ENCODE data around the gene ATG12. TPM values are rescaled to one million over a fixed set of nuclear protein-coding genes. Genes with fewer than 3 reads are reported as not detected.
A peak's percentile ranks its signal among the peaks of the same experiment; 100 is the strongest.

ATG12 gene
- total and polyA plus RNA-seq, 2 of the 13 experiments (the other 11 are each of a cell fraction or from before 2014, with no cell fraction given), result 46.4 to 58.1 TPM

DNA sequence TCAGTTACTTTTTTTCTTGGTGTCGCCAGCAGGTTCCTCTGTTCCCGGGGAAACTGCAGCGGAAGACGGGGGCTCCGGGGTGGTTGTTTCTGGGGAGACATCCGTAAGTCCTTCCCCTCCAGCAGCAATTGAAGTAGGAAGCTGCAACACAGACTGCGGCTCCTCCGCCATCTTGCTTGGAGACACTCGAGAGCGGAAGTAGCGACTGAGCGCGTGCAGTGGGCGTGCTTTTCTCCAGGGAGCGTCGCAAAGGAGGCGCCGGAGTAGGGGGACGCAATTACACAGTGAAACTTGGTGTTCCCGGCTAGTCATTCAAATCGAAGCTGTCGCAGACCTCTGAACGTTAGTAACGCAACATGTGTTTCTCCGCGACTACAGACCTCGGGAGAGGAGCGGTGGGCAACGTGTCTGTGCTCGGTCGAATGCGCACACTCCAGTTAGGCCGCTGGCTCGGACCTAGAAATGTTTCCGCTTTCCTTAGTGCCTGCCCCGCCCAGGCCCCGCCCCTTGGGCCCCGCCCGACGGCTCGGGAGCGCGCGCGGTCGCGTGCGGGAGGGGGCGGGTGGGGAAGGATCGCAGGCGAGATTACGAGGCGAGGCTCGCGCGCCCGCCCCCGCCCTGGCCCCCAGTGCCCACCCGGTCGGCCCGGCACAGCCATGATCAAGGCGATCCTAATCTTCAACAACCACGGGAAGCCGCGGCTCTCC lies at the start of gene ATG12, which contains the start of gene AP3S1 (continued):
- TF ChIP-seq, protein P1, sequence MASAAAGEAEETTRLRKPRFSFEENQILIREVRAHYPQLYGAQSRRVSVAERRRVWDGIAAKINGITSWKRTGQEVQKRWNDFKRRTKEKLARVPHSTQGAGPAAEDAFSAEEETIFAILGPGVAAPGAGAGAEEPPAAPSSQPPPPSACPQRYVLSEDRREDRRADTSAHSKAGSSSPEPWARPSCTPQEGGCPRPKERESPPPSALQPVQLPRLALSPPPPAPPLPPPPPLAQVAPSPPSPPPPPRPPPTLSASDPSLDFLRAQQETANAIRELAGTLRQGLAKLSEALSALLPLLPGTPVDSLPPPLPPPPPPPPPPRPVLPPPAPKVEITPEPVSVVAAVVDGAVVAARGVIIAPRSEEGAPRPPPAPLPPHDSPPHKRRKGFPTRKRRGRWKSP (CRISPR knock-in tag; IDR thresholded peaks at IDR 0.05), result peak; percentile 71; the same call in 1 of the 2 replicates
- TF ChIP-seq, protein P2, sequence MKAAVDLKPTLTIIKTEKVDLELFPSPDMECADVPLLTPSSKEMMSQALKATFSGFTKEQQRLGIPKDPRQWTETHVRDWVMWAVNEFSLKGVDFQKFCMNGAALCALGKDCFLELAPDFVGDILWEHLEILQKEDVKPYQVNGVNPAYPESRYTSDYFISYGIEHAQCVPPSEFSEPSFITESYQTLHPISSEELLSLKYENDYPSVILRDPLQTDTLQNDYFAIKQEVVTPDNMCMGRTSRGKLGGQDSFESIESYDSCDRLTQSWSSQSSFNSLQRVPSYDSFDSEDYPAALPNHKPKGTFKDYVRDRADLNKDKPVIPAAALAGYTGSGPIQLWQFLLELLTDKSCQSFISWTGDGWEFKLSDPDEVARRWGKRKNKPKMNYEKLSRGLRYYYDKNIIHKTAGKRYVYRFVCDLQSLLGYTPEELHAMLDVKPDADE (CRISPR knock-in tag; IDR thresholded peaks at IDR 0.05), result 0 out of 2 replicates have a peak, but pooled peaks have one; percentile 23
- no peak for TF ChIP-seq ZNF10 (CRISPR knock-in tag; IDR thresholded peaks at IDR 0.05; ENCODE audit: borderline replicate concordance, low read depth)
- TF ChIP-seq ZNF337 (CRISPR knock-in tag; IDR thresholded peaks at IDR 0.05; ENCODE audit: borderline replicate concordance, low read depth), result peak; percentile 86; the same call in 1 of the 2 replicates
- peak; percentile 94 for TF ChIP-seq ZNF441 (CRISPR knock-in tag; IDR thresholded peaks at IDR 0.05; ENCODE audit: borderline replicate concordance)
- peak; percentile 87 for TF ChIP-seq ZNF205 (CRISPR knock-in tag; IDR thresholded peaks at IDR 0.05)
- no peak for TF ChIP-seq NR2F1 (CRISPR knock-in tag; IDR thresholded peaks at IDR 0.05)
- TF ChIP-seq NPAS2 (CRISPR knock-in tag; IDR thresholded peaks at IDR 0.05; ENCODE audit: borderline replicate concordance), result no peak
- no peak for TF ChIP-seq HNRNPH1 (optimal IDR thresholded peaks at IDR 0.05; ENCODE audit: low read depth, low read length)
- TF ChIP-seq HDAC1 (CRISPR knock-in tag; IDR thresholded peaks at IDR 0.05), result peak; percentile 78
- TF ChIP-seq, protein P3, sequence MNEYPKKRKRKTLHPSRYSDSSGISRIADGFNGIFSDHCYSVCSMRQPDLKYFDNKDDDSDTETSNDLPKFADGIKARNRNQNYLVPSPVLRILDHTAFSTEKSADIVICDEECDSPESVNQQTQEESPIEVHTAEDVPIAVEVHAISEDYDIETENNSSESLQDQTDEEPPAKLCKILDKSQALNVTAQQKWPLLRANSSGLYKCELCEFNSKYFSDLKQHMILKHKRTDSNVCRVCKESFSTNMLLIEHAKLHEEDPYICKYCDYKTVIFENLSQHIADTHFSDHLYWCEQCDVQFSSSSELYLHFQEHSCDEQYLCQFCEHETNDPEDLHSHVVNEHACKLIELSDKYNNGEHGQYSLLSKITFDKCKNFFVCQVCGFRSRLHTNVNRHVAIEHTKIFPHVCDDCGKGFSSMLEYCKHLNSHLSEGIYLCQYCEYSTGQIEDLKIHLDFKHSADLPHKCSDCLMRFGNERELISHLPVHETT (CRISPR knock-in tag; conservative IDR thresholded peaks at IDR 0.05), result peak; percentile 87
- TF ChIP-seq, protein P4, sequence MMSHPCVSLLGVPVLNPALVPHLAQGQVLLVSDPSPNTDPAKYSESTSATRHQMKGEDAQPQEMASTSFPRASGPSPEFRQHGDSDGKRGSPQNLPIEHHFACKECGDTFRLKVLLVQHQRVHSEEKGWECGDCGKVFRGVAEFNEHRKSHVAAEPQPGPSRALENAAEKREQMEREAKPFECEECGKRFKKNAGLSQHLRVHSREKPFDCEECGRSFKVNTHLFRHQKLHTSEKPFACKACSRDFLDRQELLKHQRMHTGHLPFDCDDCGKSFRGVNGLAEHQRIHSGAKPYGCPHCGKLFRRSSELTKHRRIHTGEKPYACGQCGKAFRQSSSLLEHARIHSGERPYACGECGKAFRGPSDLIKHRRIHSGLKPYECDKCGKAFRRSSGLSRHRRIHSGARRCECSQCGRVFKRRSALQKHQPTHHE (CRISPR knock-in tag; IDR thresholded peaks at IDR 0.05; ENCODE audit: borderline replicate concordance), result 0 out of 2 replicates have a peak, but pooled peaks have one; percentile 61
- TF ChIP-seq ZNF274 (CRISPR knock-in tag; IDR thresholded peaks at IDR 0.05), result peak; percentile 86
- TF ChIP-seq, protein P5, sequence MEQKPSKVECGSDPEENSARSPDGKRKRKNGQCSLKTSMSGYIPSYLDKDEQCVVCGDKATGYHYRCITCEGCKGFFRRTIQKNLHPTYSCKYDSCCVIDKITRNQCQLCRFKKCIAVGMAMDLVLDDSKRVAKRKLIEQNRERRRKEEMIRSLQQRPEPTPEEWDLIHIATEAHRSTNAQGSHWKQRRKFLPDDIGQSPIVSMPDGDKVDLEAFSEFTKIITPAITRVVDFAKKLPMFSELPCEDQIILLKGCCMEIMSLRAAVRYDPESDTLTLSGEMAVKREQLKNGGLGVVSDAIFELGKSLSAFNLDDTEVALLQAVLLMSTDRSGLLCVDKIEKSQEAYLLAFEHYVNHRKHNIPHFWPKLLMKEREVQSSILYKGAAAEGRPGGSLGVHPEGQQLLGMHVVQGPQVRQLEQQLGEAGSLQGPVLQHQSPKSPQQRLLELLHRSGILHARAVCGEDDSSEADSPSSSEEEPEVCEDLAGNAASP (CRISPR knock-in tag; IDR thresholded peaks at IDR 0.05; ENCODE audit: borderline replicate concordance), result peak; percentile 52; the same call in 1 of the 2 replicates
- TF ChIP-seq, protein P6, sequence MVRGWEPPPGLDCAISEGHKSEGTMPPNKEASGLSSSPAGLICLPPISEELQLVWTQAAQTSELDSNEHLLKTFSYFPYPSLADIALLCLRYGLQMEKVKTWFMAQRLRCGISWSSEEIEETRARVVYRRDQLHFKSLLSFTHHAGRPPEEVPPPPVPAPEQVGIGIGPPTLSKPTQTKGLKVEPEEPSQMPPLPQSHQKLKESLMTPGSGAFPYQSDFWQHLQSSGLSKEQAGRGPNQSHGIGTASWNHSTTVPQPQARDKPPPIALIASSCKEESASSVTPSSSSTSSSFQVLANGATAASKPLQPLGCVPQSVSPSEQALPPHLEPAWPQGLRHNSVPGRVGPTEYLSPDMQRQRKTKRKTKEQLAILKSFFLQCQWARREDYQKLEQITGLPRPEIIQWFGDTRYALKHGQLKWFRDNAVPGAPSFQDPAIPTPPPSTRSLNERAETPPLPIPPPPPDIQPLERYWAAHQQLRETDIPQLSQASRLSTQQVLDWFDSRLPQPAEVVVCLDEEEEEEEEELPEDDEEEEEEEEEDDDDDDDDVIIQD (CRISPR knock-in tag; IDR thresholded peaks at IDR 0.05; ENCODE audit: low read depth), result 0 out of 2 replicates have a peak, but pooled peaks have one; percentile 63
- TF ChIP-seq, protein P7, sequence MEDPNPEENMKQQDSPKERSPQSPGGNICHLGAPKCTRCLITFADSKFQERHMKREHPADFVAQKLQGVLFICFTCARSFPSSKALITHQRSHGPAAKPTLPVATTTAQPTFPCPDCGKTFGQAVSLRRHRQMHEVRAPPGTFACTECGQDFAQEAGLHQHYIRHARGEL (CRISPR knock-in tag; IDR thresholded peaks at IDR 0.05), result no peak
- TF ChIP-seq ZNF329 (CRISPR knock-in tag; IDR thresholded peaks at IDR 0.05; ENCODE audit: low read depth), result no peak
- TF ChIP-seq, protein P8, sequence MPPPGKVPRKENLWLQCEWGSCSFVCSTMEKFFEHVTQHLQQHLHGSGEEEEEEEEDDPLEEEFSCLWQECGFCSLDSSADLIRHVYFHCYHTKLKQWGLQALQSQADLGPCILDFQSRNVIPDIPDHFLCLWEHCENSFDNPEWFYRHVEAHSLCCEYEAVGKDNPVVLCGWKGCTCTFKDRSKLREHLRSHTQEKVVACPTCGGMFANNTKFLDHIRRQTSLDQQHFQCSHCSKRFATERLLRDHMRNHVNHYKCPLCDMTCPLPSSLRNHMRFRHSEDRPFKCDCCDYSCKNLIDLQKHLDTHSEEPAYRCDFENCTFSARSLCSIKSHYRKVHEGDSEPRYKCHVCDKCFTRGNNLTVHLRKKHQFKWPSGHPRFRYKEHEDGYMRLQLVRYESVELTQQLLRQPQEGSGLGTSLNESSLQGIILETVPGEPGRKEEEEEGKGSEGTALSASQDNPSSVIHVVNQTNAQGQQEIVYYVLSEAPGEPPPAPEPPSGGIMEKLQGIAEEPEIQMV (CRISPR knock-in tag; IDR thresholded peaks at IDR 0.05; ENCODE audit: low read depth), result no peak

All from HepG2 (cell line).